HTERT RPE-1 (cell line): ENCODE data around the gene PRSS57.
"Not testable (repeated sequence)": the region's sequence is repeated elsewhere in the genome, so short reads cannot be mapped to it uniquely, and the experiment has no call there.

ENCODE experiments used
- in situ Hi-C: fragments of 300-500 bp; cut with MboI; formaldehyde crosslinking; loops from 4 replicates; pipeline ENCODE4 v1.14.3; 2020; ENCODE audit warnings: low sequenced_read_pairs

PRSS57 gene

GRCh38 chr19:676007-676338 lies 19.3 kb downstream of the PRSS57 start:
- in situ Hi-C loops: no loop called here

GRCh38 chr19:674282-675151 lies 20.7 kb downstream of the PRSS57 start:
- in situ Hi-C loops: no loop called here

GRCh38 chr19:670609-671075 lies 24.6 kb downstream of the PRSS57 start:
- in situ Hi-C loops: no loop called here

GRCh38 chr19:668675-669434 lies 26.4 kb downstream of the PRSS57 start:
- in situ Hi-C loops: not testable (repeated sequence)

GRCh38 chr19:666985-667573 lies 28.2 kb downstream of the PRSS57 start:
- in situ Hi-C loops: not testable (repeated sequence)

GRCh38 chr19:664913-665443 lies 30.3 kb downstream of the PRSS57 start:
- in situ Hi-C loops: no loop called here

GRCh38 chr19:663682-664117 lies 31.6 kb downstream of the PRSS57 start:
- in situ Hi-C loops: no loop called here

- in situ Hi-C loops: no loop called here
Measured at GRCh38 chr19:662962-663681, 32.1 kb downstream of the PRSS57 start, which contains the start of gene RNF126. RNF126 (minus strand) TSS chr19:663214; CDS start chr19:663121, 93 bp downstream.

GRCh38 chr19:662207-662961 lies 32.9 kb downstream of the PRSS57 start:
- in situ Hi-C loops: no loop called here

- in situ Hi-C loops: no loop called here
Measured at GRCh38 chr19:661427-662196, 33.6 kb downstream of the PRSS57 start.

GRCh38 chr19:660793-661426 lies 34.3 kb downstream of the PRSS57 start:
- in situ Hi-C loops: no loop called here

GRCh38 chr19:658916-659839 lies 36.1 kb downstream of the PRSS57 start:
- in situ Hi-C loops: no loop called here

- in situ Hi-C loops: no loop called here
Measured at GRCh38 chr19:658059-658839, 37.0 kb downstream of the PRSS57 start.

GRCh38 chr19:657611-658010 lies 37.6 kb downstream of the PRSS57 start:
- in situ Hi-C loops: no loop called here

GRCh38 chr19:656751-657559 lies 38.3 kb downstream of the PRSS57 start:
- in situ Hi-C loops: no loop called here

- in situ Hi-C loops: no loop called here
Measured at GRCh38 chr19:655691-656090, 39.6 kb downstream of the PRSS57 start.
